ENCODE results near the gene MYOCD. TPM values are rescaled to one million over a fixed set of nuclear protein-coding genes. Genes with fewer than 3 reads are reported as not detected.

Gene MYOCD
- total and polyA plus RNA-seq, 4 donors: 0.73 to 6.1 (median 3.1) TPM

GRCh38 chr17:12712941-12713340, 47.3 kb downstream of the MYOCD start:
- H3K27me3 ChIP-seq (ENCODE audit: control insufficient read depth in 3 of 3, insufficient read depth in 3 of 3, low read length in 2 of 3): no peaks in the 10 kb centered on the region
- H3K36me3 ChIP-seq (ENCODE audit: control insufficient read depth in 4 of 4, insufficient read depth in 4 of 4, low read length in 4 of 4): peaks cover 0 to 9% (median 0%) of the 10 kb centered on the region in 4 donors
- DNase-seq (no peak), ATAC-seq (ENCODE audit: insufficient read depth, low FRiP score) (no peak)
- no peak overlapping the region for H3K27ac ChIP-seq (ENCODE audit: low read depth in 1 of 2, low read length in 1 of 2)
- H3K9me3 ChIP-seq (ENCODE audit: control insufficient read depth in 4 of 4, insufficient read depth in 3 of 4, low read length in 3 of 4): no peaks in the 10 kb centered on the region
- TF ChIP-seq CTCF (IDR thresholded peaks at IDR 0.05; ENCODE audit: control extremely low read depth, extremely low read depth): no peak
- H3K4me1 ChIP-seq (ENCODE audit: control insufficient read depth in 5 of 5, insufficient read depth in 5 of 5, low read length in 5 of 5): peaks cover 0 to 9% (median 0%) of the 10 kb centered on the region in 5 donors
- no peak overlapping the region for H3K9ac ChIP-seq (ENCODE audit: insufficient read depth in 1 of 2, low read length in 2 of 2)
- 64 to 73% methylated on average over 3 of the region's 3 CpGs for WGBS, 2 donors
- H3K4me3 ChIP-seq: no peak overlapping the region

- DNase-seq: no peak
- no peak for TF ChIP-seq CTCF (IDR thresholded peaks at IDR 0.05; ENCODE audit: control extremely low read depth, extremely low read depth)
- H3K36me3 ChIP-seq (ENCODE audit: control insufficient read depth in 4 of 4, insufficient read depth in 4 of 4, low read length in 4 of 4): peaks cover 0 to 15% (median 0%) of the 10 kb centered on the region in 4 donors
- WGBS, 2 donors: 94 to 95% methylated on average over 11 of the region's 11 CpGs
- no peak overlapping the region for H3K27ac ChIP-seq (ENCODE audit: low read depth in 1 of 2, low read length in 1 of 2)
- no peaks in the 10 kb centered on the region for H3K27me3 ChIP-seq (ENCODE audit: control insufficient read depth in 3 of 3, insufficient read depth in 3 of 3, low read length in 2 of 3)
- H3K4me1 ChIP-seq (ENCODE audit: control insufficient read depth in 5 of 5, insufficient read depth in 5 of 5, low read length in 5 of 5): peaks cover 0 to 4% (median 0%) of the 10 kb centered on the region in 5 donors
- H3K4me3 ChIP-seq: no peak overlapping the region
- ATAC-seq (ENCODE audit: insufficient read depth, low FRiP score): no peak
- H3K9me3 ChIP-seq (ENCODE audit: control insufficient read depth in 4 of 4, insufficient read depth in 3 of 4, low read length in 3 of 4): no peaks in the 10 kb centered on the region
- no peak overlapping the region for H3K9ac ChIP-seq (ENCODE audit: insufficient read depth in 1 of 2, low read length in 2 of 2)
Measured at GRCh38 chr17:12719948-12720347, 54.3 kb downstream of the MYOCD start.

DNA sequence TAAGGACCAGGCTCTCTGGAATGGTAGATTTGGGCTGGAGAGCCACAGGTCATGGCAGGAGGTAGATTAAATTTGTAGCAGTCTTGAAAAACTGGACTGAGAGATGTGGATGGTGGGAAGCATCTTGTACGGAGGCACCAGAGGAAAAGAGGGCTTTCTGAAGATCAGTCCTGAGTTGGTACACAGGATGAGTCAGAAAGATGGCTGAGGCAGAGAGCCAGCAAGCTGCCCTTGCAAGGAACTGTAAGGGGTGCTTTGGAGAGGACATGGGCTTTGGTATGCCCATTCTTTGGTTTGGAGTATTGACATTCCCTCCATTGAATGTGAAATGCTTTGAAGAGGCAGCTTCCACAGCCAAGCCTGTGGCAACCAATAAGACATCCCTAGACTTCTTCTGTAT, 55.9 kb downstream of the MYOCD start:
- DNase-seq (no peak), ATAC-seq (ENCODE audit: insufficient read depth, low FRiP score) (no peak)
- peaks cover 0 to 15% (median 0%) of the 10 kb centered on the region in 4 donors for H3K36me3 ChIP-seq (ENCODE audit: control insufficient read depth in 4 of 4, insufficient read depth in 4 of 4, low read length in 4 of 4)
- H3K4me3 ChIP-seq: no peak overlapping the region
- H3K9ac ChIP-seq (ENCODE audit: insufficient read depth in 1 of 2, low read length in 2 of 2): no peak overlapping the region
- H3K9me3 ChIP-seq (ENCODE audit: control insufficient read depth in 4 of 4, insufficient read depth in 3 of 4, low read length in 3 of 4): no peaks in the 10 kb centered on the region
- no peak for TF ChIP-seq CTCF (IDR thresholded peaks at IDR 0.05; ENCODE audit: control extremely low read depth, extremely low read depth)
- no peaks in the 10 kb centered on the region for H3K27me3 ChIP-seq (ENCODE audit: control insufficient read depth in 3 of 3, insufficient read depth in 3 of 3, low read length in 2 of 3)
- peaks cover 0 to 4% (median 0%) of the 10 kb centered on the region in 5 donors for H3K4me1 ChIP-seq (ENCODE audit: control insufficient read depth in 5 of 5, insufficient read depth in 5 of 5, low read length in 5 of 5)
- 79 to 100% methylated on average over 1 of the region's 1 CpG for WGBS, 2 donors
- peak overlapping the region in 1 of 2 donors; percentile 41 for H3K27ac ChIP-seq (ENCODE audit: low read depth in 1 of 2, low read length in 1 of 2)

GRCh38 chr17:12722282-12722681, 56.6 kb downstream of the MYOCD start:
- Histone ChIP-seq H3K9me3 (ENCODE audit: control insufficient read depth in 4 of 4, insufficient read depth in 3 of 4, low read length in 3 of 4) (no peaks in the 10 kb centered on the region), H3K4me3 (no peak overlapping the region), H3K9ac (ENCODE audit: insufficient read depth in 1 of 2, low read length in 2 of 2) (no peak overlapping the region), H3K36me3 (ENCODE audit: control insufficient read depth in 4 of 4, insufficient read depth in 4 of 4, low read length in 4 of 4) (peaks cover 0 to 13% (median 0%) of the 10 kb centered on the region in 4 donors), H3K27me3 (ENCODE audit: control insufficient read depth in 3 of 3, insufficient read depth in 3 of 3, low read length in 2 of 3) (no peaks in the 10 kb centered on the region), H3K27ac (ENCODE audit: low read depth in 1 of 2, low read length in 1 of 2) (peak overlapping the region in 1 of 2 donors; percentile 41), H3K4me1 (ENCODE audit: control insufficient read depth in 5 of 5, insufficient read depth in 5 of 5, low read length in 5 of 5) (peaks cover 0 to 7% (median 1%) of the 10 kb centered on the region in 5 donors)
- DNase-seq (no peak), ATAC-seq (ENCODE audit: insufficient read depth, low FRiP score) (no peak)
- TF ChIP-seq CTCF (IDR thresholded peaks at IDR 0.05; ENCODE audit: control extremely low read depth, extremely low read depth): no peak
- WGBS, 2 donors: 93 to 94% methylated on average over 5 of the region's 5 CpGs
